SK-N-SH treated with all-trans-retinoic acid at 6 μM for 48 hours (cell line): Measurements from ENCODE around the gene BRD4.

Experiments
- ATAC-seq: fragments of 200-7000 bp; cut with Tn5 transposase; 3 replicates; pipeline ENCODE4 v1.9.1; 2020; ENCODE audit warnings: mild to moderate bottlenecking, moderate library complexity
- ARNTL ChIP-seq: fragments of 450-650 bp; formaldehyde crosslinking; IDR thresholded peaks from 2 replicates; pipeline ENCODE4 v1.5.0; 2020; ENCODE audit warnings: low read depth, mild to moderate bottlenecking, moderate library complexity, borderline replicate concordance
- BACH2 ChIP-seq: fragments of 250-450 bp; sonication (Bioruptor Pico); IDR thresholded peaks from 2 replicates; pipeline ENCODE4 v1.9.0; 2021; ENCODE audit warnings: mild to moderate bottlenecking, borderline replicate concordance
- CREB5 ChIP-seq: fragments of 250-450 bp; sonication (Bioruptor Pico); IDR thresholded peaks from 2 replicates; pipeline ENCODE4 v1.5.1; 2020; ENCODE audit warnings: low read depth, mild to moderate bottlenecking, moderate library complexity
- CSRNP3 ChIP-seq: fragments of 250-450 bp; sonication (Bioruptor Pico); IDR thresholded peaks from 2 replicates; pipeline ENCODE4 v1.5.1; 2021; ENCODE audit warnings: mild to moderate bottlenecking, moderate library complexity
- ESRRG ChIP-seq: fragments of 250-450 bp; sonication (Bioruptor Pico); IDR thresholded peaks from 2 replicates; pipeline ENCODE4 v1.6.1; 2021; ENCODE audit warnings: mild to moderate bottlenecking
- GLIS3 ChIP-seq: fragments of 250-450 bp; sonication (Bioruptor Pico); IDR thresholded peaks from 2 replicates; pipeline ENCODE4 v1.5.0; 2020; ENCODE audit warnings: mild to moderate bottlenecking, moderate library complexity
- ISL1 ChIP-seq: fragments of 250-450 bp; sonication (Bioruptor Pico); IDR thresholded peaks from 2 replicates; pipeline ENCODE4 v2.1.2; 2022; ENCODE audit warnings: mild to moderate bottlenecking, moderate library complexity
- OSR1 ChIP-seq: fragments of 250-450 bp; sonication (Bioruptor Pico); IDR thresholded peaks from 2 replicates; pipeline ENCODE4 v1.8.0; 2022; ENCODE audit warnings: moderate library complexity, mild to moderate bottlenecking, inconsistent platforms
- PATZ1 ChIP-seq: fragments of 250-450 bp; sonication (Bioruptor Pico); IDR thresholded peaks from 2 replicates; pipeline ENCODE4 v1.8.0; 2020; ENCODE audit warnings: mild to moderate bottlenecking, moderate library complexity, borderline replicate concordance
- POU6F1 ChIP-seq: fragments of 250-450 bp; sonication (Bioruptor Pico); IDR thresholded peaks from 2 replicates; pipeline ENCODE4 v1.8.0; 2021; ENCODE audit warnings: low read depth, mild to moderate bottlenecking, moderate library complexity, borderline replicate concordance
- PPARA ChIP-seq: fragments of 250-450 bp; sonication (Bioruptor Pico); IDR thresholded peaks from 2 replicates; pipeline ENCODE4 v1.5.0; 2020; ENCODE audit warnings: mild to moderate bottlenecking, borderline replicate concordance
- SNAI2 ChIP-seq: fragments of 250-450 bp; sonication (Bioruptor Pico); IDR thresholded peaks from 2 replicates; pipeline ENCODE4 v1.5.0; 2020; ENCODE audit warnings: mild to moderate bottlenecking, moderate library complexity
- TCF4 ChIP-seq: fragments of 250-450 bp; sonication (Bioruptor Pico); IDR thresholded peaks from 2 replicates; pipeline ENCODE4 v1.8.0; 2021; ENCODE audit warnings: mild to moderate bottlenecking, moderate library complexity, borderline replicate concordance
- TOX ChIP-seq: fragments of 250-450 bp; sonication (Bioruptor Pico); IDR thresholded peaks from 2 replicates; pipeline ENCODE4 v1.8.0; 2021; ENCODE audit warnings: mild to moderate bottlenecking, moderate library complexity, borderline replicate concordance
- TSHZ2 ChIP-seq: fragments of 250-450 bp; sonication (Bioruptor Pico); IDR thresholded peaks from 2 replicates; pipeline ENCODE4 v1.5.0; 2020; ENCODE audit warnings: mild to moderate bottlenecking, moderate library complexity
- ZFP3 ChIP-seq: fragments of 250-450 bp; sonication (Bioruptor Pico); IDR thresholded peaks from 2 replicates; pipeline ENCODE4 v1.5.0; 2020; ENCODE audit warnings: mild to moderate bottlenecking, moderate library complexity
- ZNF565 ChIP-seq: fragments of 450-650 bp; formaldehyde crosslinking; conservative IDR thresholded peaks from 2 replicates; pipeline ENCODE4 v1.5.0; 2020; ENCODE audit warnings: low read depth, mild to moderate bottlenecking, moderate library complexity
- ZNF70 ChIP-seq: fragments of 450-650 bp; formaldehyde crosslinking; IDR thresholded peaks from 2 replicates; pipeline ENCODE4 v1.5.0; 2020; ENCODE audit warnings: mild to moderate bottlenecking, moderate library complexity
- ZNF8 ChIP-seq: fragments of 450-650 bp; formaldehyde crosslinking; IDR thresholded peaks from 2 replicates; pipeline ENCODE4 v1.5.0; 2020; ENCODE audit warnings: mild to moderate bottlenecking, moderate library complexity

The BRD4 gene

GRCh38 chr19:15243236-15243957, 88.9 kb downstream of the BRD4 start:
- TF ChIP-seq ZNF70: no peak
- no peak for TF ChIP-seq ARNTL (CRISPR knock-in tag)
- TF ChIP-seq ESRRG (CRISPR knock-in tag): no peak
- no peak for TF ChIP-seq PATZ1 (CRISPR knock-in tag)
- no peak for TF ChIP-seq ISL1 (CRISPR knock-in tag)
- no peak for TF ChIP-seq OSR1 (CRISPR knock-in tag)
- no peak for TF ChIP-seq CREB5 (CRISPR knock-in tag)
- no peak for TF ChIP-seq TSHZ2 (CRISPR knock-in tag)
- no peak for TF ChIP-seq ZFP3 (CRISPR knock-in tag)
- TF ChIP-seq CSRNP3 (CRISPR knock-in tag): no peak
- no peak for TF ChIP-seq TCF4
- TF ChIP-seq, all 23 proteins: peak for 0
- no peak for ATAC-seq

GRCh38 chr19:15241259-15241910, 91.0 kb downstream of the BRD4 start:
- ATAC-seq: no peak

GRCh38 chr19:15240515-15240914, 91.8 kb downstream of the BRD4 start:
- ATAC-seq: no peak
- TF ChIP-seq TOX: no peak
- no peak for TF ChIP-seq CREB5 (CRISPR knock-in tag)
- no peak for TF ChIP-seq ZNF565
- no peak for TF ChIP-seq POU6F1 (CRISPR knock-in tag)
- TF ChIP-seq GLIS3 (CRISPR knock-in tag): no peak
- no peak for TF ChIP-seq CSRNP3 (CRISPR knock-in tag)
- no peak for TF ChIP-seq ESRRG (CRISPR knock-in tag)
- no peak for TF ChIP-seq BACH2
- TF ChIP-seq ISL1 (CRISPR knock-in tag): no peak
- TF ChIP-seq ZNF70: no peak
- no peak for TF ChIP-seq PPARA (CRISPR knock-in tag)
- TF ChIP-seq SNAI2 (CRISPR knock-in tag): no peak
- TF ChIP-seq ZNF8 (CRISPR knock-in tag): no peak

More at GRCh38 chr19:15241259-15241910, 91.0 kb downstream of the BRD4 start:
- no peak for TF ChIP-seq ZNF70
- no peak for TF ChIP-seq GLIS3 (CRISPR knock-in tag)
- no peak for TF ChIP-seq ESRRG (CRISPR knock-in tag)
